Activated CD4-positive, alpha-beta T cell treated with anti-CD3 and anti-CD28 coated beads for 1 hour (primary cell): ENCODE measurements around the gene RMND1.
"Not testable (repeated sequence)": the region's sequence is repeated elsewhere in the genome, so short reads cannot be mapped to it uniquely, and the experiment has no call there.

ENCODE experiments used
- DNase-seq: peaks from one replicate; pipeline ENCODE4 v3.0.0-alpha.2; 2020

The RMND1 gene

GRCh38 chr6:151381722-151382121 lies 70.2 kb downstream of the RMND1 start:
- DNase-seq, result no peak

GRCh38 chr6:151380848-151381205 lies 71.1 kb downstream of the RMND1 start:
- DNase-seq, result no peak

- no peak for DNase-seq
These were observed 71.7 kb downstream of the RMND1 start for GRCh38 chr6:151379933-151380847.

GRCh38 chr6:151377095-151377494 lies 74.8 kb downstream of the RMND1 start:
- no peak for DNase-seq

- DNase-seq, result no peak
These were observed 75.5 kb downstream of the RMND1 start for GRCh38 chr6:151376440-151376839.

- DNase-seq, result no peak
These were observed 76.1 kb downstream of the RMND1 start for GRCh38 chr6:151375833-151376232.

- DNase-seq, result no peak
These were observed 77.8 kb downstream of the RMND1 start for GRCh38 chr6:151374036-151374683.

GRCh38 chr6:151372164-151372563 lies 79.8 kb downstream of the RMND1 start:
- no peak for DNase-seq

GRCh38 chr6:151370509-151371078 lies 81.3 kb downstream of the RMND1 start:
- DNase-seq, result no peak

- no peak for DNase-seq
These were observed 86.7 kb downstream of the RMND1 start for GRCh38 chr6:151365233-151365632.

GRCh38 chr6:151359486-151359885 lies 92.4 kb downstream of the RMND1 start:
- no peak for DNase-seq

- DNase-seq, result no peak
These were observed 93.5 kb downstream of the RMND1 start for GRCh38 chr6:151358475-151358874.

- no peak for DNase-seq
These were observed 94.0 kb downstream of the RMND1 start for GRCh38 chr6:151357758-151358436.

GRCh38 chr6:151356983-151357382 lies 94.9 kb downstream of the RMND1 start:
- DNase-seq, result not testable (repeated sequence)
